Large intestine (tissue), 3 donors: ENCODE results near the gene THOP1. TPM values are rescaled to one million over a fixed set of nuclear protein-coding genes. Genes with fewer than 3 reads are reported as not detected.

ENCODE experiments used
- DNase-seq, 2 donors: peaks; one replicate each; pipeline versions ENCODE4 v3.0.0 to v3.0.0-alpha.2; 2013
- H3K27ac ChIP-seq: one replicate; pipeline ENCODE4 v1.5.1; 2013; ENCODE audit warnings: low read length
- H3K27me3 ChIP-seq: 2 replicates; pipeline ENCODE4 v1.6.1; 2013; ENCODE audit warnings: low read length; ENCODE audit not compliant: control insufficient read depth, insufficient read depth
- H3K36me3 ChIP-seq: 2 replicates; pipeline ENCODE4 v1.6.1; 2013; ENCODE audit warnings: low read length; ENCODE audit not compliant: control insufficient read depth, insufficient read depth
- H3K4me1 ChIP-seq: one replicate; pipeline ENCODE4 v1.6.1; 2013; ENCODE audit warnings: low read length; ENCODE audit not compliant: control insufficient read depth, insufficient read depth
- H3K4me3 ChIP-seq: one replicate; pipeline ENCODE4 v1.5.1; 2013; ENCODE audit warnings: low read length
- H3K9me3 ChIP-seq: one replicate; pipeline ENCODE4 v1.6.1; 2013; ENCODE audit warnings: mild to moderate bottlenecking, low read depth, low read length, moderate library complexity; ENCODE audit not compliant: control insufficient read depth
- WGBS: methylation state at CpG from one replicate; pipeline ENCODE4 v1.1.5; 2013; ENCODE audit warnings: low lambda C conversion rate; ENCODE audit not compliant: insufficient coverage; 5-methylcytosine and 5-hydroxymethylcytosine counted together
- polyA plus RNA-seq: library from polyadenylated mRNA; unstranded; fragments of 120-200 nt; gene quantifications from one replicate; pipeline ENCODE4 v1.2.1, GENCODE V29; 2013

THOP1 gene
- polyA plus RNA-seq, 1 donor, result 41.3 TPM

DNA sequence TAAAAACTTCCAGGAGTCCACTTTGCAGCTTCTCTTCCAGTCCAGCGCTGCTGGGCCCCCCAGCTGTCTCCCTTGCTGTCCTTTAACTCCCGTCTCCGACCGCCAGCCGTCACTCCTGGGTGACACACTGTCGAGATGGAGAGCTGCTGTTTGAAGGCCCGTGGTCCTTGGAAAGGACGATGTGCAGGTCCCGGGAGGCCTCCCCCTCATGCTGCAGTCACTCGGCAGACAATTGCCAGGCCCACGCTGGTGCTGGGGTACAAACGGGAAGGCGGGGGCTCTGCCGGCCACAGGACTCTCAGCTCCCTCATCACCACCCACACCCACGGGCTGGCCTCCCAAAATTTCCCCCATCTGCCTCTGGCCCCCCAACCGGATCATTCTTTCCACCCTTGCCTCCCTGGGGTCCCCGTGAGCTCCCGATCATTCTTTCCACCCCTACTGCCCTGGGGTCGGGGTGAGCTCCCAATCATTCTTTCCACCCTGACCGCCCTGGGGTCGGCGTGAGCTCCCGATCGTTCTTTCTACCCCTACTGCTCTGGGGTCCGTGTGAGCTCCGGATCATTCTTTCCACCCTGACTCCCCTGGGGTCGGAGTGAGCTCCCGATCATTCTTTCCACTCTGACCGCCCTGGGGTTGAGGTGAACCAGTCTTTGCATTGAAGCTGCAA lies 18.3 kb downstream of the THOP1 start:
- H3K27ac ChIP-seq, result no peak overlapping the region
- no peaks in the 10 kb centered on the region for H3K4me1 ChIP-seq
- DNase-seq, result no peak
- WGBS, result 87% methylated on average over 4 of the region's 29 CpGs
- H3K36me3 ChIP-seq, result peaks cover 69% of the 10 kb centered on the region
- H3K4me3 ChIP-seq, result no peak overlapping the region
- H3K9me3 ChIP-seq, result peaks cover 13% of the 10 kb centered on the region
- H3K27me3 ChIP-seq, result no peaks in the 10 kb centered on the region

DNA sequence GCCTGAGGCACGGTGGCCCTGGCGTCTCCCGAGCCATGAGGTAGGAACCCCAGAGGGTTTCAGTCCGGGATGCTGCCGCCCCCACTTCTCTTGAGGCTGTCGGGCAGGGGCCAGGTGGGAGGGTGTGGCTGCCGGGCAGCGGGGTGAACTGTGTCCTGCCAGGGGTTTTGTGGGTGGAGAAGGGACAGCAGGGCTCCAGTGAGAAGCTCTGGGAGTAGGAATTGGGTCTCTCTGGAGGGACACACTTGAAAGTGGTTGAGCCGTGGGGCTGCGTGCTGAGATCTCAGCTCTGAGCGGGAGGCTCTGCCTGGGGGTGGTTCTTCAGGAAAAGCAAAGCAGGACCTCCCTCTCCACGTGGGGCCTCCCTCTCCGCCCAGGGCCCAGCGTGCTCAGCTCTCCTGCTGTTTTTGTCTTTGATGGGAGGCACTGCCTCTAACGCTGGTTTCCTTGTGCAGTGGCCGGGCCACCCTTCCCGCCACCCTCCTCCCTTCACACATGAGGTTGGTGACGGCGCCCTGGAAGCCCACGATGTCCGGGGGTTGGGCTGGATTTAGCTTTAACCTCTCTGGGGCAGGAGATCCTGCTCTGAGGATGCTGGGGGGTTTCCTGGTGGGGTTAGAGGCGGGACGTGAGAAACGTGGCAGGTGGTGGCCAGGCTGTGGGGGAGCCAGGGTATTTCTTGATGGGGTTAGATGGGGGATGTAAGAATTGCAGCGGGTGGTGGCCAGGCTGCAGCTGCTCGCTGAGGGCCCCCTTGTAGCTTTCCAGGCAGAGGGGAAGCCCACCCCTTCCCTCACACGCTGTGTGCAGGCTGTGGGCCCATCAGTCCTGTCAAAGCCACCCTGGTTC lies 19.1 kb downstream of the THOP1 start:
- no peak overlapping the region for H3K27ac ChIP-seq
- H3K27me3 ChIP-seq, result no peaks in the 10 kb centered on the region
- no peaks in the 10 kb centered on the region for H3K4me1 ChIP-seq
- no peak for DNase-seq
- peaks cover 73% of the 10 kb centered on the region for H3K36me3 ChIP-seq
- no peak overlapping the region for H3K4me3 ChIP-seq
- no CpG with 5 or more reads among the region's 27 CpGs for WGBS
- H3K9me3 ChIP-seq, result peaks cover 13% of the 10 kb centered on the region

DNA sequence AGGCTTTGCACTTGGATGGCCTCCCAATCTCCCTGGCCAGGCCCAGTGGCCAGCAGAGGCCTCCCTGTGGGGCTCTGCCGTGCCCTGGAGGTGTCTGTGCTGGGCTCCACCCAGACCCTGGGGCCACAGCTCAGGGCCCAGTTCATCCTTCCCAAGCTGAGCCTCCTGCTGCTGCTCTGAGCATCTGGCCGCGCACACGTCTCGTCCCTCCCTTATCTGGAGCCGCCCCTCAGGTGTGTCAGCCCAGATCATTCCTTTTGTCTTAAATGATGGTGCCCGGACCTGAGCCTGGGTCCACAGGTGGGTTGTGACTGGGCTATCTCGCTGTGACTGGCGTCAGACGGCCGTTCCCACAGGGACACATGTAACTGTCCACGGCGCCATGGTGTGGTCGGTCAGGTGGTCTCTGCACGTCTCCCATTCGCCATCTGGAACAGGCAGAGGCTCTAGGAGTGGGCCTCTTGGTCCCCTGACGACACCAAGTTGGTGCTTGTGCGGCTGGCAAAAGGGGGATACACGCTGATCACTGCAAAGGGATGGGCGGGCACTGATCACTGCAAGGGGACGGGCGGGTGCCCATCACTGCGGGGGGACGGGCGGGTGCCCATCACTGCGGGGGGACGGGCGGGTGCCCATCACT lies 20.1 kb downstream of the THOP1 start:
- Histone ChIP-seq H3K4me1 (no peaks in the 10 kb centered on the region), H3K4me3 (no peak overlapping the region), H3K36me3 (peaks cover 75% of the 10 kb centered on the region), H3K9me3 (peaks cover 13% of the 10 kb centered on the region), H3K27me3 (no peaks in the 10 kb centered on the region), H3K27ac (no peak overlapping the region)
- no peak for DNase-seq
- WGBS, result no CpG with 5 or more reads among the region's 28 CpGs

DNA sequence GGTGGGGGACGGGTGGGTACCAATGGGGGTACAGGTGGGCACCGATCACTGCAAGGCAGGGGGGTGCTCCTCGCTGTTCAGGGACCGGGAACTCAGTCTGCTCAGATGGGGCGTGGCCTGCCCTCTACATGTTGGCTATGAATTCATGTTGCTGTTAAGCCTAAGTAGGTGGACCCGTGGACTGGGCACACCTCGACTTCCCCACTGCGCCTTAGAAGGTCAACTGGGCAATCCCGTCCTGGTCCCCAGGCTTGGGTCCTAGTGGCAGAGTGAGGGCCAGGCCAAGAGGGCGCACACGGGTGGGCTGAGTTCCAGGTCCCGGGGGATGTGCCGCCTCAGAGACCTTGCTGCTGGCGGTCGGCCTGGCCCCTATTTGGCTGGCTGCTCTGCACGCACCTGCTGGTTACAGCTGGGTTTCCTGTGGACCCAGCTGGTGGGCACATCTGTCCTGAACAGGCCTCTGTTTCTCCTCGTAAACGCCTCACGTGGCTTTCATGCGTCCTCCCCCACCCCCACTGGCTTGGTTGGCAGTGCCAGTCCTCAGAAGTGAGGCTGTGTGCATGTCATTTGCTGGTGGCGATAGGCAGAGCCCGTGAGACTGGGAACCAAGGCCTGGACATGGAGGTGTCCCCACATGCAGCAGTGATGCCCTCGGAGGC lies 20.8 kb downstream of the THOP1 start:
- peaks cover 76% of the 10 kb centered on the region for H3K36me3 ChIP-seq
- no peak for DNase-seq

DNA sequence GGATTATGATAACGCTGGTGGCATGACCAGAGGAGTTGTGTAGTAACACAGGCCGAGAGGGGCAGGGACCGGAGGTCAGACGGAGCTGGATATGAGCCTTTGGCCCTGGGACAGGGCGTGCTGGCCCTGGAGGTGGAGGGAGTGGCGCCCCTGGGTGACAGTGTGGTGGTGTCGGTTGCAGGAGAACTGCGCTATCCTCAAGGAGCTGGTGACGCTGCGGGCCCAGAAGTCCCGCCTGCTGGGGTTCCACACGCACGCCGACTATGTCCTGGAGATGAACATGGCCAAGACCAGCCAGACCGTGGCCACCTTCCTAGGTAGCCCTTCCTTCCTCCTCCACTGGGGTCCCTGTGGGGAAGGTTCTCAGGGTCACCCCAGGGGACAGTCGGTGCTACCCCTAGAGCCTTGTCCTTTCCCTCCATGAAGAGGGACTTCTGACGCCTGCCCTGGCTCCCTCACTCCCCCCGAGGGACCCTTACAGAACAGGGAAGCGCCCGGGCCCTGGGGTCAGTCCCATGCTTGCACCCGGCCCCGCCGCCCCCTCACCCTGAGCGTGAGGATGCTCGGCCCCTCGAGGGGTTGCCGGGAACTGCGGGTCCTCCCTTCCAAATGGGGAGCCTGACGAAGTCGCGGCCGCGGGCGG lies 21.6 kb downstream of the THOP1 start:
- Histone ChIP-seq H3K27me3 (no peaks in the 10 kb centered on the region), H3K4me3 (no peak overlapping the region), H3K27ac (no peak overlapping the region), H3K9me3 (peaks cover 19% of the 10 kb centered on the region), H3K36me3 (peaks cover 69% of the 10 kb centered on the region), H3K4me1 (peaks cover 14% of the 10 kb centered on the region)
- no peak for DNase-seq
- no CpG with 5 or more reads among the region's 34 CpGs for WGBS

More for the DNA sequence above, 20.8 kb downstream of the THOP1 start:
- Histone ChIP-seq H3K9me3 (peaks cover 13% of the 10 kb centered on the region), H3K4me1 (peaks cover 7% of the 10 kb centered on the region), H3K4me3 (no peak overlapping the region), H3K27me3 (no peaks in the 10 kb centered on the region), H3K27ac (no peak overlapping the region)
- WGBS, result no CpG with 5 or more reads among the region's 23 CpGs

DNA sequence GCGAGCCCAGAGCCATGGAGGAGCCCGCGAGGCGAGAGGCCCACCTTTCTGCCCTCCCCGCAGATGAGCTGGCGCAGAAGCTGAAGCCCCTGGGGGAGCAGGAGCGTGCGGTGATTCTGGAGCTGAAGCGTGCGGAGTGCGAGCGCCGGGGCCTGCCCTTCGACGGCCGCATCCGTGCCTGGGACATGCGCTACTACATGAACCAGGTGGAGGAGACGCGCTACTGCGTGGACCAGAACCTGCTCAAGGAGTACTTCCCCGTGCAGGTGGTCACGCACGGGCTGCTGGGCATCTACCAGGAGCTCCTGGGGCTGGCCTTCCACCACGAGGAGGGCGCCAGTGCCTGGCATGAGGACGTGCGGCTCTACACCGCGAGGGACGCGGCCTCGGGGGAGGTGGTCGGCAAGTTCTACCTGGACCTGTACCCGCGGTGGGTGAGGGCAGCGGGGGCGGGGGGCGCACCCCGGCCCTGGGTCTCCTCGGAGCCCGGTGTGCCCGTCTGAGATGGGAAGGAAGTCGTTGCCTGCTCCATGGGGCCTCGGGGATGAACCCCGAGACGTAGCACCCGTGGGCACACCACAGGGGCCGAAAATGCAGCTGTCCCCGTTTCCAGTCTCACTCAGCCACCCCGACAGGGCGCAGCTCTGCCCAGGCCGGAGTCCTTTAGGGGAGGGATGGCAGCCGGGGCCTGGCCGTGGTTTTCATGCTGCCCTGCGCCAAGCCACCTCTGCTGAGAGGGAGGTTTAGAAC lies 22.3 kb downstream of the THOP1 start:
- WGBS, result no CpG with 5 or more reads among the region's 56 CpGs
- H3K27me3 ChIP-seq, result no peaks in the 10 kb centered on the region
- H3K4me1 ChIP-seq, result peaks cover 18% of the 10 kb centered on the region
- no peak for DNase-seq
- peaks cover 66% of the 10 kb centered on the region for H3K36me3 ChIP-seq
- peaks cover 19% of the 10 kb centered on the region for H3K9me3 ChIP-seq
- H3K4me3 ChIP-seq, result no peak overlapping the region
- H3K27ac ChIP-seq, result no peak overlapping the region

DNA sequence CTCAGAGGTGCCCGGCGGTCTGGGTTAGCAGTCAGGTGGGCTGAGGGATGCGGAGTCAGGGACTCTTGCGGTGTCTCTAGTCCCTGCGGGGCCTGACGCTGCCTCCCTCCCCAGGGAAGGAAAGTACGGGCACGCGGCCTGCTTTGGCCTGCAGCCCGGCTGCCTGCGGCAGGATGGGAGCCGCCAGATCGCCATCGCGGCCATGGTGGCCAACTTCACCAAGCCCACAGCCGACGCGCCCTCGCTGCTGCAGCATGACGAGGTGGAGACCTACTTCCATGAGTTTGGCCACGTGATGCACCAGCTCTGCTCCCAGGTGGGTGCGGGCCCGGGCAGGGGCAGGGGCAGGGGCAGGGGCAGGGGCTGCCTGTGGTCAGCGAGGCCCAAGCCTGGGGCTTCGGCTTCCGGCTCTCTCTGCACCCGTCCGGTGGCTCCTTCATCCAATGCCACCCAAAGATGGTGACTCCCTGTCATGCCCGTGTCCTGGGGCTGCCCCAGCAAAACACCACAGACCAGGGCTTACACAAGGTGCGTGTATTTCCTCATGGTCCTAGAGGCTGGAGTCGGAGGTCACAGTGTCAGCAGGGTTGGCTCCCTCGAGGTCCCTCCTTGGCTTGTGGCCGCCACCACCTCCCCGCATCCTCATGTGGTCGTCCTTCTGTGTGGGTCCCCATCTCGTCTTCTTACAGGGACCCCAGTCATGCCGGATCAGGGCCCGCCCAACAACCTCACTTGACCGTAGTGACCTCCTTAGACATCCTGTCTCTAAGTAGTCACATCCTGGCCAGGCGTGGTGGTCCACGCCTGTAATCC lies 23.0 kb downstream of the THOP1 start:
- Histone ChIP-seq H3K36me3 (peaks cover 67% of the 10 kb centered on the region), H3K4me1 (peaks cover 18% of the 10 kb centered on the region), H3K27me3 (no peaks in the 10 kb centered on the region), H3K9me3 (peaks cover 19% of the 10 kb centered on the region), H3K27ac (no peak overlapping the region), H3K4me3 (no peak overlapping the region)
- no CpG with 5 or more reads among the region's 41 CpGs for WGBS
- DNase-seq, result no peak

DNA sequence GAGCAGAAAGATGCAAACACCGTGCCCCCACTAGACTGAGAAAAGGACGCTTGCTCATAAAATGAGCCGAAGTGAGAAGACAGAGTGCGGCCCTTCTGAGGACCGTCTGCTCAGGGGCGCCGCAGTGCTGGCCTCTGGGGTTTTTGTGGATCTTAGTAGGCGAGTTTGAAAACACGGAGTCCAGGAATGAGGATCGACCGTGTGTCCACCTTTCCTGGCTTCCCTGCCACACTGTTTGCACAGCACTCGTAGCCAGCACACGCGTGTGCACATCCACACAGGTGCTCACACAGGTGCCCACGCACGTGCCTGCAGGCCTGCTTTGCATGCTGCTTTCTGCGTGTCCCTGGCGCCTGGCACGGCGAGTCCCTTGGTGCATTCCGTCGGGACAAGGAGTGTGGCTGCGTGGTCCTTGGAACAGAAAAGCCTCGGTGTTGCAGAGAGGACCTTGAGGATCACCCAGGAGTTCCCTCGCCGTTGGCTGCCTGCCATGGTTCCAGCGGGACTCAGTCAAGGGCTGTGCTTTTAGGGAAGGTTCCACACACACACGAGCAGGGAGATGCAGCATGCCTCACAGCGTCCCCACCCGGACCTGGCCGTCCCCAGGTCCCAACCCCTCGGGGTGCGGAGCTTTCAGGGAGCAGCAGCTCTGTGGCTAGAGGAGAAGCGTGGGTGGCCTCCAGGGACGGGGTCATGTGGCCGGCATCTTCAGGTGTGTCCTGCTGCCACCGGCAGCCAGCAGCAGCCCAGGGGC lies 24.3 kb downstream of the THOP1 start:
- DNase-seq, result no peak
- Histone ChIP-seq H3K4me3 (no peak overlapping the region), H3K36me3 (peaks cover 67% of the 10 kb centered on the region), H3K4me1 (peaks cover 18% of the 10 kb centered on the region), H3K27ac (no peak overlapping the region), H3K9me3 (peaks cover 19% of the 10 kb centered on the region), H3K27me3 (no peaks in the 10 kb centered on the region)
- no CpG with 5 or more reads among the region's 37 CpGs for WGBS
